ENCODE measurements around the gene USP3. TPM values are rescaled to one million over a fixed set of nuclear protein-coding genes. Genes with fewer than 3 reads are reported as not detected.

Gene USP3
- total and polyA plus RNA-seq, 2 of the 13 experiments (the other 11 are each of a cell fraction or from before 2014, with no cell fraction given), result 14.3 to 61.2 TPM

GRCh38 chr15:63503739-63504246, 600 bp upstream of the USP3 start (continued):
- TF ChIP-seq KLF12 (CRISPR knock-in tag; IDR thresholded peaks at IDR 0.05; ENCODE audit: borderline replicate concordance) (no peak), GABPB1 (CRISPR knock-in tag; IDR thresholded peaks at IDR 0.05) (no peak), RELA (CRISPR knock-in tag; IDR thresholded peaks at IDR 0.05) (no peak), ZNF644 (CRISPR knock-in tag; IDR thresholded peaks at IDR 0.05; ENCODE audit: low read depth) (no peak), MAFF (IDR thresholded peaks at IDR 0.05; ENCODE audit: low read depth, low read length) (no peak), SOX6 (IDR thresholded peaks at IDR 0.05) (no peak), SOX6 (CRISPR knock-in tag; IDR thresholded peaks at IDR 0.05) (no peak), MEIS1 (CRISPR knock-in tag; IDR thresholded peaks at IDR 0.05; ENCODE audit: borderline replicate concordance) (no peak), ZKSCAN8 (CRISPR knock-in tag; IDR thresholded peaks at IDR 0.05; ENCODE audit: borderline replicate concordance) (no peak), ZNF883 (CRISPR knock-in tag; IDR thresholded peaks at IDR 0.05; ENCODE audit: not compliant biosample characterization) (peak; percentile 6), BRF2 (CRISPR knock-in tag; IDR thresholded peaks at IDR 0.05) (no peak; the same call in 1 of the 2 replicates), FOXM1 (CRISPR knock-in tag; IDR thresholded peaks at IDR 0.05) (no peak), ZNF484 (CRISPR knock-in tag; IDR thresholded peaks at IDR 0.05; ENCODE audit: borderline replicate concordance, low read depth) (no peak), ZNF572 (CRISPR knock-in tag; IDR thresholded peaks at IDR 0.05) (no peak), TCF7 (IDR thresholded peaks at IDR 0.05; ENCODE audit: low read depth) (no peak), SOX5 (CRISPR knock-in tag; IDR thresholded peaks at IDR 0.05; ENCODE audit: borderline replicate concordance) (no peak; the same call in 1 of the 2 replicates), HNRNPUL1 (IDR thresholded peaks at IDR 0.05; ENCODE audit: low read depth, low read length) (no peak)
- TF ChIP-seq, protein P1, sequence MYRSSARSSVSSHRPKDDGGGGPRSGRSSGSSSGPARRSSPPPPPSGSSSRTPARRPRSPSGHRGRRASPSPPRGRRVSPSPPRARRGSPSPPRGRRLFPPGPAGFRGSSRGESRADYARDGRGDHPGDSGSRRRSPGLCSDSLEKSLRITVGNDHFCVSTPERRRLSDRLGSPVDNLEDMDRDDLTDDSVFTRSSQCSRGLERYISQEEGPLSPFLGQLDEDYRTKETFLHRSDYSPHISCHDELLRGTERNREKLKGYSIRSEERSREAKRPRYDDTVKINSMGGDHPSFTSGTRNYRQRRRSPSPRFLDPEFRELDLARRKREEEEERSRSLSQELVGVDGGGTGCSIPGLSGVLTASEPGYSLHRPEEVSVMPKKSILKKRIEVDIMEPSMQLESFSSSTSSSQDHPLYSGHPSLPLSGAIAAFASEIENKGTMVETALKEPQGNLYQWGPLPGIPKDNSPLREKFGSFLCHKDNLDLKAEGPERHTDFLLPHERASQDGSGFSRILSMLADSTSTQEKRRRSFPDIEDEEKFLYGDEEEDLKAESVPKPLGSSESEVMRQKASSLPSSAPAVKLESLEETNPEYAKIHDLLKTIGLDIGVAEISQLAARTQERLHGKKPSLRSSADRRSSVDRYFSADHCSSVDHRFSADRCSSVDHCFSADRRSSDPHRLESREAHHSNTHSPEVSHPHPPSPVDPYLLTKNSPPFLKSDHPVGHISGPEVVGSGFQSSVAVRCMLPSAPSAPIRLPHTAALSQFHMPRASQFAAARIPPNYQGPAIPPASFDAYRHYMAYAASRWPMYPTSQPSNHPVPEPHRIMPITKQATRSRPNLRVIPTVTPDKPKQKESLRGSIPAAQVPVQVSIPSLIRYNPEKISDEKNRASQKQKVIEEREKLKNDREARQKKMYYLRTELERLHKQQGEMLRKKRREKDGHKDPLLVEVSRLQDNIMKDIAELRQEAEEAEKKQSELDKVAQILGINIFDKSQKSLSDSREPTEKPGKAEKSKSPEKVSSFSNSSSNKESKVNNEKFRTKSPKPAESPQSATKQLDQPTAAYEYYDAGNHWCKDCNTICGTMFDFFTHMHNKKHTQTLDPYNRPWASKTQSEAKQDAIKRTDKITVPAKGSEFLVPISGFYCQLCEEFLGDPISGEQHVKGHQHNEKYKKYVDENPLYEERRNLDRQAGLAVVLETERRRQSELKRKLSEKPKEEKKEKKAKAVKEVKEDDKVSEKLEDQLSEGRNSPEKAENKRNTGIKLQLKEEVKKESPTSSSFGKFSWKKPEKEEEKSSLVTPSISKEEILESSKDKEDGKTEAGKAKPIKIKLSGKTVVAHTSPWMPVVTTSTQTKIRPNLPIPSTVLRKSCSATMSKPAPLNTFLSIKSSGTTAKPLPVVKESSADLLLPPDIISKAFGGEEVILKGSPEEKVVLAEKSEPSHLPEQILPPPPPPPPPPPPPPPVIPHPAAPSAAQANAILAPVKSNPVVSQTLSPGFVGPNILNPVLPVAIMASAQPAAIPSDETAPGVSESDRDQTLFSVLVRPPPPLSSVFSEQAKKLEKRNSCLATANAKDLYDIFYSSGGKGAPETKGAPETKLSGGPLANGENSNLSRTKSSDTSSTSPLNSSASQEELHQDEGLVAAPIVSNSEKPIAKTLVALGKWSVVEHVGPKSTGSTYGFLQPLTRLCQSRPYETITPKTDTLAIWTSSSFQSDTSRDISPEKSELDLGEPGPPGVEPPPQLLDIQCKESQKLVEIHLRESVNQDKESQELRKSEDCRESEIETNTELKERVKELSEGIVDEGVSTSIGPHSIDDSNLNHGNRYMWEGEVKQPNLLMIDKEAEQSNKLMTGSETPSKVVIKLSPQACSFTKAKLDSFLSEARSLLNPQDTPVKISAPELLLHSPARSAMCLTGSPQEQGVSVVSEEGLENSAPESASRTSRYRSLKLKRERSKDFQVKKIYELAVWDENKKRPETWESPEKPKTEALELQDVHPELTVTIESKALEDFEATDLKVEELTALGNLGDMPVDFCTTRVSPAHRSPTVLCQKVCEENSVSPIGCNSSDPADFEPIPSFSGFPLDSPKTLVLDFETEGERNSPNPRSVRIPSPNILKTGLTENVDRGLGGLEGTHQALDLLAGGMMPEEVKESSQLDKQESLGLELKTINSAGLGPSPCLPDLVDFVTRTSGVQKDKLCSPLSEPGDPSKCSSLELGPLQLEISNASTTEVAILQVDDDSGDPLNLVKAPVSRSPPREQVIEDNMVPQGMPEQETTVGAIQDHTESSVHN (CRISPR knock-in tag; IDR thresholded peaks at IDR 0.05), result no peak
- TF ChIP-seq, protein P2, sequence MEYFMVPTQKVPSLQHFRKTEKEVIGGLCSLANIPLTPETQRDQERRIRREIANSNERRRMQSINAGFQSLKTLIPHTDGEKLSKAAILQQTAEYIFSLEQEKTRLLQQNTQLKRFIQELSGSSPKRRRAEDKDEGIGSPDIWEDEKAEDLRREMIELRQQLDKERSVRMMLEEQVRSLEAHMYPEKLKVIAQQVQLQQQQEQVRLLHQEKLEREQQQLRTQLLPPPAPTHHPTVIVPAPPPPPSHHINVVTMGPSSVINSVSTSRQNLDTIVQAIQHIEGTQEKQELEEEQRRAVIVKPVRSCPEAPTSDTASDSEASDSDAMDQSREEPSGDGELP (IDR thresholded peaks at IDR 0.05; ENCODE audit: borderline replicate concordance, low read depth), result no peak
- TF ChIP-seq, protein P3, sequence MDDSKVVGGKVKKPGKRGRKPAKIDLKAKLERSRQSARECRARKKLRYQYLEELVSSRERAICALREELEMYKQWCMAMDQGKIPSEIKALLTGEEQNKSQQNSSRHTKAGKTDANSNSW (CRISPR knock-in tag; IDR thresholded peaks at IDR 0.05; ENCODE audit: borderline replicate concordance), result no peak
- TF ChIP-seq, protein P4, sequence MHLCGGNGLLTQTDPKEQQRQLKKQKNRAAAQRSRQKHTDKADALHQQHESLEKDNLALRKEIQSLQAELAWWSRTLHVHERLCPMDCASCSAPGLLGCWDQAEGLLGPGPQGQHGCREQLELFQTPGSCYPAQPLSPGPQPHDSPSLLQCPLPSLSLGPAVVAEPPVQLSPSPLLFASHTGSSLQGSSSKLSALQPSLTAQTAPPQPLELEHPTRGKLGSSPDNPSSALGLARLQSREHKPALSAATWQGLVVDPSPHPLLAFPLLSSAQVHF (CRISPR knock-in tag; IDR thresholded peaks at IDR 0.05), result no peak

All from HepG2 (cell line).